OCI-LY3 (cell line): Measurements from ENCODE around the gene SASH1.

Source experiments
- CTCF ChIP-seq: fragments of 200-600, 300-600 bp; sonication (generic); IDR thresholded peaks from 2 replicates; pipeline ENCODE4 v1.5.1; 2014; ENCODE audit warnings: antibody characterized with exemption, low read length, low read depth
- EZH2phosphoT487 ChIP-seq: fragments of 200-600 bp; shearing (Covaris generic); IDR thresholded peaks from 2 replicates; pipeline ENCODE4 v1.6.1; 2018; ENCODE audit warnings: antibody characterized with exemption, mixed run types, low read depth

GRCh38 chr6:148342100-148342349 lies 613 bp upstream of the SASH1 start:
- TF ChIP-seq CTCF, result no peak
- no peak for TF ChIP-seq EZH2phosphoT487
